Colonic mucosa (tissue), 4 donors: ENCODE results near the gene MTA1. TPM values are rescaled to one million over a fixed set of nuclear protein-coding genes. Genes with fewer than 3 reads are reported as not detected.

Experiments
- DNase-seq: peaks from one replicate; pipeline ENCODE4 v3.0.0-alpha.2; 2020
- H3K27ac ChIP-seq: fragments of 200-600 bp; one replicate; pipeline ENCODE4 v1.8.0; 2021
- H3K27me3 ChIP-seq: fragments of 200-600 bp; one replicate; pipeline ENCODE4 v1.8.0; 2021
- H3K36me3 ChIP-seq: fragments of 200-600 bp; one replicate; pipeline ENCODE4 v1.8.0; 2021
- H3K4me1 ChIP-seq: fragments of 200-600 bp; one replicate; pipeline ENCODE4 v1.8.0; 2021; ENCODE audit warnings: mild to moderate bottlenecking
- H3K4me3 ChIP-seq: fragments of 200-600 bp; one replicate; pipeline ENCODE4 v1.8.0; 2021
- H3K9ac ChIP-seq, 2 donors: one replicate each; pipeline ENCODE4 v1.7.0; 2013; ENCODE audit warnings: control low read depth in 2 of 2, low read depth in 2 of 2, low read length in 2 of 2
- H3K9me3 ChIP-seq: fragments of 200-600 bp; one replicate; pipeline ENCODE4 v1.8.0; 2021
- intact Hi-C: fragments of 100-400 bp; cut with DNase I; formaldehyde crosslinking; loops from one replicate; pipeline ENCODE4 v1.14.1; 2022
- total RNA-seq, 2 donors: library from RNA; stranded (reverse); fragmentation: NEBNext Ultra II Directional in 1 of 2; extraction: Animal tissue kit (Norgen Biotek cat#: 25700) in 1 of 2; gene quantifications; one replicate each; pipeline ENCODE4 v1.2.1, GENCODE V29; 2021
- TF ChIP-seq, protein P1 (sequence below): fragments of 200-600 bp; IDR thresholded peaks from one replicate; pipeline ENCODE4 v1.8.0; 2022; ENCODE audit warnings: antibody characterized with exemption, mild to moderate bottlenecking
- donor health status: healthy.
- donor health status: DM: no; HTN: no; CAD: no.
- donor health status: DM: no; HTN: no; CAD: no.

MTA1 gene
- total RNA-seq, 2 donors from 2014 or later, result 47.0 to 90.2 TPM

GRCh38 chr14:105439710-105440553 is 20.3 kb downstream of the MTA1 start:
- no peak overlapping the region for H3K9ac ChIP-seq
- no peak for DNase-seq
- no peaks in the 10 kb centered on the region for H3K36me3 ChIP-seq

GRCh38 chr14:105440554-105440900 is 20.9 kb downstream of the MTA1 start:
- DNase-seq, result no peak
- Histone ChIP-seq H3K9ac (no peak overlapping the region), H3K36me3 (no peaks in the 10 kb centered on the region), H3K4me3 (no peak overlapping the region), H3K4me1 (no peaks in the 10 kb centered on the region), H3K27ac (no peak overlapping the region), H3K27me3 (no peaks in the 10 kb centered on the region), H3K9me3 (no peaks in the 10 kb centered on the region)
- TF ChIP-seq, protein P1, sequence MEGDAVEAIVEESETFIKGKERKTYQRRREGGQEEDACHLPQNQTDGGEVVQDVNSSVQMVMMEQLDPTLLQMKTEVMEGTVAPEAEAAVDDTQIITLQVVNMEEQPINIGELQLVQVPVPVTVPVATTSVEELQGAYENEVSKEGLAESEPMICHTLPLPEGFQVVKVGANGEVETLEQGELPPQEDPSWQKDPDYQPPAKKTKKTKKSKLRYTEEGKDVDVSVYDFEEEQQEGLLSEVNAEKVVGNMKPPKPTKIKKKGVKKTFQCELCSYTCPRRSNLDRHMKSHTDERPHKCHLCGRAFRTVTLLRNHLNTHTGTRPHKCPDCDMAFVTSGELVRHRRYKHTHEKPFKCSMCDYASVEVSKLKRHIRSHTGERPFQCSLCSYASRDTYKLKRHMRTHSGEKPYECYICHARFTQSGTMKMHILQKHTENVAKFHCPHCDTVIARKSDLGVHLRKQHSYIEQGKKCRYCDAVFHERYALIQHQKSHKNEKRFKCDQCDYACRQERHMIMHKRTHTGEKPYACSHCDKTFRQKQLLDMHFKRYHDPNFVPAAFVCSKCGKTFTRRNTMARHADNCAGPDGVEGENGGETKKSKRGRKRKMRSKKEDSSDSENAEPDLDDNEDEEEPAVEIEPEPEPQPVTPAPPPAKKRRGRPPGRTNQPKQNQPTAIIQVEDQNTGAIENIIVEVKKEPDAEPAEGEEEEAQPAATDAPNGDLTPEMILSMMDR, result no peak
- intact Hi-C loops, result loop anchor here (10.0 kb wide), 1 partner anchor 84 kb away; the partner anchor contains the start of gene TMEM121

More at GRCh38 chr14:105439710-105440553, 20.3 kb downstream of the MTA1 start:
- Histone ChIP-seq H3K9me3 (no peaks in the 10 kb centered on the region), H3K27ac (no peak overlapping the region), H3K27me3 (no peaks in the 10 kb centered on the region), H3K4me1 (no peaks in the 10 kb centered on the region), H3K4me3 (no peak overlapping the region)
- intact Hi-C loops, result loop anchor here (5.0 to 10.0 kb wide), 2 partner anchors 78 to 85 kb away; partner anchors contain the start of gene TMEM121
- TF ChIP-seq, protein P1, result no peak

DNA sequence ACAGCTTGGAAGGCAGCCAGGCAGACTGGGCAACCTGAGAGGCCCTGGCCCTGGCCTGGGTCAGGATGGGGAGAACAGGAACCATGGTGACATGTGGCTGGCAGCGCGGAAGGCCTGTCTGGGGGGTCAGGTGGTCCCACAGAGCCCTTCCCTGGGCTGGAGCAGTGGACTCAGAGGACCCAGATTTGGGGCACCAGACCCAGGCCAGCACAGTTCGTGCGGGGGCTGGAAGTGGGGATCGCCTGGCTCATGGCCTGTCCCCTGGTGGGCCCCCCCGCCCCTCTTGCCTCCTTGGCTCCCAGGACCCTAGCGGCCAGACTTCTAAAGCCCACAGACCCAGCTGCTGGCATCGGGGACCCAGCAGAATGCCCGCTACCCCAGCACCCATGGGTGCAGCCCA is 21.4 kb downstream of the MTA1 start:
- Histone ChIP-seq H3K4me3 (no peak overlapping the region), H3K9ac (no peak overlapping the region), H3K4me1 (no peaks in the 10 kb centered on the region), H3K36me3 (no peaks in the 10 kb centered on the region), H3K27ac (no peak overlapping the region), H3K9me3 (no peaks in the 10 kb centered on the region), H3K27me3 (no peaks in the 10 kb centered on the region)
- intact Hi-C loops, result loop anchor here (10.0 kb wide), 1 partner anchor 84 kb away; the partner anchor contains the start of gene TMEM121
- TF ChIP-seq, protein P1, result no peak
- DNase-seq, result no peak

DNA sequence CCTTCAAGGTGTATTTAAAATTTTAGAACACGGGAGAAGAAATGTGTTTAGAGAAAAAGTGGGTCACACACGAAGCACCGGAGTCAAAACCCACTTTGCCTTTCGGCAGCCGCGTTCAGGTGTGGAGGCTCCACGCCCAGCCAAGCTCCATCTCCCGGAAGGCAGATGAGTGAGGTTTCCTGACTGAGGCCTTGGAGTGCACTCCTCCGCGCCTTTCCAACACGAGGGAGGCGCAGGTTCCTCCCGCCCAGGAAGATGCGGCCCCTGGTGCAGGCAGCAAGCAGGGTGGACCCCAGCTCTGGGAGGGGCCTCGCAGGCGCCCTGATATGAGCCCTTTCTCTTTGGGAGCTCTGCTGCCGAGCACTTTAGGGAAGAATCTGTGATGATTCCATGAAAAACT is 22.5 kb downstream of the MTA1 start:
- Histone ChIP-seq H3K4me3 (no peak overlapping the region), H3K4me1 (no peaks in the 10 kb centered on the region), H3K9me3 (no peaks in the 10 kb centered on the region), H3K27me3 (no peaks in the 10 kb centered on the region), H3K27ac (no peak overlapping the region), H3K9ac (no peak overlapping the region), H3K36me3 (no peaks in the 10 kb centered on the region)
- DNase-seq, result no peak
- TF ChIP-seq, protein P1, result no peak
- intact Hi-C loops, result loop anchor here (10.0 kb wide), 1 partner anchor 83 kb away; the partner anchor contains the start of gene TMEM121

GRCh38 chr14:105442834-105443233 is 23.2 kb downstream of the MTA1 start:
- DNase-seq, result no peak
- Histone ChIP-seq H3K4me3 (no peak overlapping the region), H3K4me1 (no peaks in the 10 kb centered on the region), H3K36me3 (no peaks in the 10 kb centered on the region), H3K9ac (no peak overlapping the region), H3K27ac (no peak overlapping the region), H3K9me3 (no peaks in the 10 kb centered on the region), H3K27me3 (no peaks in the 10 kb centered on the region)
- intact Hi-C loops, result loop anchor here (10.0 kb wide), 1 partner anchor 82 kb away; the partner anchor contains the start of gene TMEM121
- TF ChIP-seq, protein P1, result no peak
